Middle frontal gyrus (tissue), 1 donor: ENCODE measurements around the gene RPGR.

Experiments
- DNase-seq: peaks from one replicate; pipeline ENCODE4 v3.0.0-alpha.2; 2015; ENCODE audit warnings: low spot score; ENCODE audit errors: extremely low spot score

RPGR gene

DNA sequence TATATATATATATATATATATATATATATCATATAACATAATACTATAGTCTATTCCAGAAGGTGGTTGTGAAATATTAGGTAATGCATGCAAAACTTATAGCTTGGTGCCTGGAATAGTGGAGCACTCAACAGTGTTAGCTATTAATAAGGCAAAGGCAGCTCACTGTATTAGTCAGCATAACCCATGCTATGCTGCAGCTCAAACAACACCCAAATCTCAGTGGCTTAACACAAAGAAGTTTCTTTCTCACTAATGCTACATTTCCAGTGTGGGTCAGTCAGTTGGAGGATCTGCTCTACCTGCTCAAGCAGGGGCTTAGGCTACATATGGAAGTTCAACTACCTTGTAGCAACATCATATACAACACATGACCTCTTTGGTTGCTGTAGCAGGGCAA lies 5.2 kb upstream of the RPGR start:
- DNase-seq, result no peak

DNA sequence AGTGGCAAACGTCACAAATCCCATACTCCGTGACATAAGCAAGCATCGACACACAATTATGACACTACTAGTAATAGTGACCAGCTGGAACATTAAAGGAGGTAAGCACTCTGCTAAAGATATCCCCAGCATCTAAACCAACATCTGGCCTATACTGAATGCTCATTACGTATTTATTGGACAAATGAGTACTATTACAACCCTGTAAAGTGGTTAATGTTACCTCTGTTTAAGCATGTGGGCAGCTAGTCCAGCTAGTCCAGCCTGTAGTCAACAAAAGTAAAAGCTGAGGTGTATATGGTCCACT lies 419 bp upstream of the RPGR start:
- no peak for DNase-seq

DNA sequence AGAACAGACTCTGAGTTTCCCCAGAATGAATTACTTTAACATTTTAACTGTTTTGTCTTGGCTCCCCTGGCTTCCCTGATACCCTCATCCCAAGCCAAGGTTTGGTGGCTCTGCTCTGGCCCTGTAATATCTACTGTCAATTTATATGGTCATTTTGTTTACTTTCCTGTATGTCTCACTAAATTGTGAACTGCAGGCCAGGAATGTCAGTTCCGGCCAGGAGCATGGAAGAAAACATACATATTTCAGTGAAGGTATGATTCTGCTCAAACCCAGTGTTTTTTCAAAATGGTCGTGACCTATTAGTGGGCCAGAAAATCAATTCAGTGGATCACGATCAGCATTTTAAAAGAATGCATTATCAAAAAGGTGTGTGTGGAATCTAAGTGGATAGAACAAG lies 1.2 kb downstream of the RPGR start:
- no peak for DNase-seq

DNA sequence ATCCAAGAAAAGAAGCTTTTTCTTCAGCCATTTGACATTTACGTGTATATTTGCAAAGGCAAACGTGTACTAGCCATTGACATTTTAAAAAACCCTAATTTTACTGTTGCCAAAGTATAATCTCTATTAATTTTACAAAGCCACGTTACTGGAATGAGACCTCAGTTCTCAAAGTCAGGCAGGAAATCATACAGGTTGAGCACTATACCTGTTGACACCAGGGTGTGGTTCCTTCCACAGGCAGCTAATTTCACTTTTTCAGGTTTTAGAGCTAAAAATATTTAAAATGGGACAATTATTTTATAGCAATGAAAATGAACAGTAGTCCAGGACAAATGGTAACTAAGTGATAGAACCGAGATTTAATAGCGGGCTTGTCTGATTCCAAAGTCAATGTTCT lies 6.5 kb downstream of the RPGR start:
- DNase-seq, result no peak

DNA sequence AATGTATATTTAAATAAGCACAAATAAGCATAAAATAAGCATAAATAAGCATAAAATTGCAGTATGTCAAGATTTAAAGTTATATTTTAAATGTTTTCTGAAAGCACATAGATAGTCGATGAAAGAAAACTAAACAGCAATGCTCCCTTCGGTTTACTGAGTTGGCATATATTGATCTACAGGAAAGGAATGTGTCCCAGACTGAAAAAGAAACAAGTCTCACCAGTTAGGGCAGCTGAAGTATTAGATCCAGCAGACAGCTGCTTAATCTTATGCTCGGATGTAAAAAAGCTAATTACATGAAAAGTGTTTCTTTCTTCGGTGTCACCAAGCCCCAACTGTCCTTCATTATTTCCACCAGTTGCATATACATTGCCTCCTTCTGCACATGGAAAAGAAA lies 8.7 kb downstream of the RPGR start:
- no peak for DNase-seq

DNA sequence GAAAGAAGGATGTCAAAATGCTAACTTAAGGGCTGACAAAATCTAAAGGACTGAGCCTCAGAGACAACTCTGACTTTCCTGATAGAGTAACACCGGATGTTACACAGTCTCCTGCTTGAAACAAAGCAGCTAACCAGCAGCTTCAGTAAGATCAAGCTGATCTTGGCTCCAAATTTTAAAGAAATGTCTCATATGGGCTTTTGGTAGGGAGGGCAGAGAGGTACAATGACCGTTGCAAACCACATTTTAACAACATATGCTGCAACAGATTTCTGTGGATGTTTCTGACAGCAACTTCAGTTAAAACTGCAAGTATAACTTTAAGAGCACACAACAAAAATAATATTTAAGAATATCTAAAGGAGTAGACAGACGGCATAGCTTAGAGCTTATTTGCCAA lies 9.1 kb downstream of the RPGR start:
- no peak for DNase-seq

DNA sequence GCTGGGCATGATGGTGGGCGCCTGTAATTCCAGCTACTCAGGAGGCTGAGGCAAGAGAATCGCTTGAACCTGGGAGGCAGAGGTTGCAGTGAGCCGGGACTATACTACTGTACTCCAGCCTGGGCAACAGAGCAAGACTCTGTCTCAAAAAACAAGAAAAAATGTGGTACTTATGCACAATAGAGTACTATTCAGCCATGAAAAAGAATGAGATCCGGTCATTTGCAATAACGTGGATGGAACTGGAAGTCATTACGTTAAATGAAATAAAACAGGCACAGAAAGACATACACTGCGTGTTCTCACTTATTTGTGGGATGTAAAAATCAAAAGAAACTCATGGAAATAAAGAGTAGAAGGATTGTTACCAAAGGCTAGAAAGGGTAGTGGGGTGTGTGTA lies 12.1 kb downstream of the RPGR start:
- no peak for DNase-seq

DNA sequence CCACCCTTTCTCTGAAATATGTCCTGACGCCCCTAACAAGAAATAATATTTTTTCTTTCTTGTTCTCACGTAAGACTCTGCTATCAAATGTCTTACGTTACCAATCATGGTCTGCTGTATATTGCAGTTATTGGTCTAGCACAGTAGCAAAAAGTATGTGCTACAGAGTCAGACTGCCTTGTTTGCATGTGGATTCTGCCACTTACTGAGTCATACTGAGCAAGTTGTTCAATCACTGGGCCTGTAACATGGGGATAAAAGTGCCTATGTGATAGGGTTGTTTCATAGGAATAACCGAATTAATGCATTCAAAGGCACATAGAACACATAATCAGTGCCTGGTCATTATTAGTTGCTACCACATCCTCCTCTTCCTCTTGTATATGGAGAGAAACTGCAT lies 14.1 kb downstream of the RPGR start:
- no peak for DNase-seq

DNA sequence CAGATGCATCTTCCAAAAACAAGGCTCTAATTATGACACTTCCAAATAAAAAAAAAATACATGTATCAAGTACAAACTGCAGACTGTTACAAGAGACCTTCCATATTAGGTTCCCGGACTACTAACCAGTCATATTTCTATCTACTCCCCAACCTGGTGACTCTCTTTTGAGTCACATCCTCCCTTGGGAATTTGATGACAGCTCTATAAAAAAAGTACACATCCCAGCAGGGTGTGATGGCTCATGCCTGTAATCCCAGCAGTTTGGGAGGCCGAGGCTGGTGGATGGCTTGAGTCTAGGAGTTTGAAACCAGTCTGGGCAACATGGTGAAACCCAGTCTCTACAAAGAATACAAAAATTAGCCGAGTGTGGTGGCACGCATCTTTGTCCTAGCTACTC lies 14.9 kb downstream of the RPGR start:
- no peak for DNase-seq

DNA sequence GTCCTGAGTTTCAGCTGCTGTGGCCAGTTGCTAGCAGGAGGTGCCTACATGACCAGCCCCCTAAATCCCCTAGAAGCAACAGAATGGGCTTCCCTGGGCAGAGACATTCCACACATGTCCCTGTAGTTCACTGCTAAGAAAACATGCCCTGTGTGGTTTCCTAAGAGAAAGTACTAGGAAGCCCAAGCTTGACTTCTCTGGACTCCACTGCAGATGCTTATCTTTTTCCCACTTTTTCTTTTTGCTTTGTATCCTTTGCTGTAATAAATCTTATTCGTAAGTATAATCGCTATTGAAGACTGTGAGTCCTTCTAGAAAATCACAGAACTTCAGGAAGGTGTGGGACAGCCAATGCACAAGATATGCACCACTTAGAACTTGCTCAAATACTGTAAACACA lies 15.6 kb downstream of the RPGR start:
- DNase-seq, result no peak

DNA sequence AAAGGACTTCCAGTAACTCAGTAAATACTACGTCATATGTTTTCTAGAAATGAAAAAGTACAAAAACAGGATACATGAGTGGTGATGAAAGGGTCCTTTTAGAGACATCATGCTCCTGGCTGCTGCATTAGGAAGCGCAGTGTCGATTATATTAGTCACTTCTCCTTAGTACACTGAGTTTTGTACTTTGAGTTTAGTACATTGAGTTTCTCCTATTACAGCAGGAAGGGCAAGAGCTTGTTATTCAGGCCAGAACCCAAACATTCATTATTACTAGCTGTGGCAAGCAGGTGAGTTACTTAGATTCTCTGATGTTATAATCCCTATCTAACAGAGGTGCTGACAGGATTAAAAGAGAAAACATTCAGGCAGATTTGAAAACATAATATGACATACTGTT lies 21.3 kb downstream of the RPGR start:
- no peak for DNase-seq

DNA sequence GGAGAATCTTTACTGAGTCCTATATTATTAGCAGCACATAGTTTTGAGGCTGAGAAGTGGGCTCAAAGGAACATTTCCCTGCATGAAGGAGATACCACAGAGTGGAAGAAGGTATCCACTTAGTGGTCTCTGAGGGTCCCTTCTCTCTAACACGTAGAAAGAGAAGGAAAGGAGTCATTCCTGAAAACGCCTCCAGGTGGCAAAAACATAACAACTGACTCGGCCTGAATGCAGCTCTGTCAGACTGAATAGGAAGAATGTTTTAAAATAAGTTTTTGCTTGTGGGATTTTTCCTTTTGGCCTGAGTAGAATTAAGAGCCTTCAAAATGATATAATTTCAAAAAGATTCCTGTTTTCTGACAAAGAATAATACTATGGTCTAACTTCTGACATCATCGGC lies 23.3 kb downstream of the RPGR start:
- no peak for DNase-seq

DNA sequence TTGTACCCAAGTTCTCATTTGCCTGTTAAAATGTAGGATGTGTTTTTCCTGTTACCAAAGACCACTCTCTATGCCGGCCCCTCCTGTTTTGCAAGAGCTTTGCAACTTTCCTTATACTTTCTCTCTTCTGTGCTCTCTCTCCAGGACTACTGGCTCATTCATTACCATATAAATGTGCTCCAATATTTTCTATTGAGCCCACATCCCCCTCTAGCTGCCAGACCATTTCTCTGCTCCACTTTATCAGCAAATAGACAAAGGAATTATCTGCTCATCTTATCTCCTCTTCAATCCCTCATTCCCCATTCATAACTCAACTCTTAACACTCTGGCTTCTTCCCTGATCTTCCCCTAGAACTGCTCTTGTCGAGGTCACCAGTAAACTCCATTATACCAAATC lies 33.6 kb downstream of the RPGR start:
- DNase-seq, result no peak

DNA sequence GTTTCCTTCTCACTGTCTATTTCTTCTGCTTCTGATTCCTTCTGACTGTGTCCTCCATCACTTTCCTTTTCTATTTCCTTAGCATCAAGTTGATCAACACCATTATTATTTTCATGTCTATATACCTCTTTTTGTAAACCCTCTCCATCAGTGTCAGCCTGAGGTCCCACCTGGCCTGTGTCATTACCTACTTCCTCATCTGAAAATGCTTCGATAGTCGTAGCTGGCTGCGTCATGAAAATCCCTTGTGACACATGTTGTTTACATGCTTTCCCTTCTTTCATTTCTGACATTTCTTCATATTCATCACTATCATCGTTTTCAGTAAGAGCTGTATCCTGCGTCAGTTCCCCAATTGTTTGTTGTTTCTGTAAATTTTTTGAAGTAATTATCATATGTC lies 39.6 kb downstream of the RPGR start:
- DNase-seq, result no peak

DNA sequence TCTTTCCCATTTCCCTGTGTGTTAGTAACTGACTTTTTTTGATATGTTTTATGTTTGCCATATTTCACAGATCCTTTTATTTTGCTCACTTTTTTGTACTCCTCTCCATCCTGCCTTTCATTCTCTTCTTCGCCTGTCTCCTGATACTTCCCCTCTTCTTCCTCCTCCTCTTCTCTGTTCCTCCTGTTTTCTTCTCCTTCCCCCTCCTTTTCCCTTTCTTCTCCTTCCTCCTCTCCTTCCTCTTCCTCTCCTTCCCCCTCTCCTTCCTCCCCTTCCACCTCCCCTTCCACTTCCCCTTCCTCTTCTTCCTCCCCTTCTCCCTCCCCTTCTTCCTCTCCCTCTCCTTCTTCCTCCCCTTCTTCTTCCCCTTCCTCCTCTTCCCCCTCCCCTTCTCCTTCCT lies 41.7 kb downstream of the RPGR start:
- DNase-seq, result no peak

DNA sequence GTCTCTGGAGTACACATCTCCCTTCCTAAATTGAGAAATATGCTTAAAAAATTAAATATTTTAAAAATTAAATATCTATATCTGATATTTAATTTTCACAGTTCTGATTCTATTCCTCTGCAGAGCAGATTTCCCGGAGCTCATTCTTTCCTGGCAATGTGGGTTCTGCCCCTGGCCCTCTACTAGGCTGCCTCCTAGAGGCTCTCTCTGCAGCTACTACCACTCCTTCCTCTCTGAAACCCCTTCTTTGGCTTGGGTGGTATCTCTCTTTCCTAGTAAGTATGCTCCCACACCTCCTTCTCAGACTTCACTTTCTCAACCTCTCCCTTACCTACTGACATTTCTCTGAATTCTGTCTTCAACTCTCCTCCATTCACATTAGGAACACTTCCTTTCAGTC lies 45.3 kb downstream of the RPGR start:
- DNase-seq, result no peak

DNA sequence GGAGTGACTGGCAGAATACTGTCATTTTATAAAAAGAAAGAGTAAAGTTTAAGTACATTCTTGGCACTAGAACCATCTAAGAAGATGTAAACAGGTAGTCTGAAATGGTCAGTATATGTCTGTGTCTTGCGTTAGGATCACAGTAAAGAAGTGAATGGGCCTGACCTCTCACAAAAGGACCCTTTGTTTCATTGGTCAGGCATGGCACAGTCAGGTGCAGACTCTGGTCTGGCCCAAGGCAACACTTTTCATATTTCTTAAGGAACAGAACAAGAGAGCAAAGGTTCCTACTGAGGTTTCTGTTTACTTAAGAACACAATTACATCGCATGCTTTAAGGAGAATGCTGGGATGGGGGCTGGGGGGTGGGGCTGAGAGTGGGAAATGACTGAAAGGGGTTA lies 48.1 kb downstream of the RPGR start:
- DNase-seq, result no peak

DNA sequence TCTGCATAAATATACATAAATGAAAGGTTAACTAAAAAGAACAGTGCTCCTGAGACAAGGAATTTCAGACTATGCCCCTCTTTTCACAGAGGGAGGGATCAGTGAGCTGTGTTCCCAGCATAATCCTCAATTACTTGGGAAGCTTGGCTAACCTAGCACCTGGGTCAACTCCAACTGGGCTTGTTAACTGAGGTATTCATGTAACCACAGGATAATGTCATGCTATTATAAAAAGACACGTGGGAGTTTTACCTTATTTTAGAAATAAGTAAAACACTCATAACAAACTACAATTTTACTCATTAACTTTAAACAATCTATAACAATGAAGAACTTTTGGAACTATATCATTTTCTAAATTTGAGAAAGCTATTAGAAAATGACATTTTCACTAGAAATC lies 48.6 kb downstream of the RPGR start:
- DNase-seq, result no peak

DNA sequence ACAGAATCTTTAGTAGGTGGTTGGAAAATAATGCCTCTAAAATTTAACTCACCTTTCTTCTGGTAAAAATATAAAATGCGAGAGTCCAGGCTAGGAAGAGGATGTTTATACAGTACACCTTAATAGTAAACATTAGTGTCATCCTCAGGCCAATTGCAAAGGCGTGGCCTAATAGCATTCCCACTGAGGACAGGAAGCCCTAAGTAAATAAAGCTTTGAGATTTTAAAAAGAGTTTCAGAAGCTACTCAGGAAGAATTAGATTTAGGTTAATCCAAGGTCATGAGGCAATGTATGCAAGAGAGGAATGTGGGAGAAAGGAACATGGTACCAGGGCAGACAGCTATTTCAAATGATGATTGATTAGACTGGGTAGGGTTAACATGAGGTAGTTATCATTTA lies 49.5 kb downstream of the RPGR start:
- DNase-seq, result no peak

DNA sequence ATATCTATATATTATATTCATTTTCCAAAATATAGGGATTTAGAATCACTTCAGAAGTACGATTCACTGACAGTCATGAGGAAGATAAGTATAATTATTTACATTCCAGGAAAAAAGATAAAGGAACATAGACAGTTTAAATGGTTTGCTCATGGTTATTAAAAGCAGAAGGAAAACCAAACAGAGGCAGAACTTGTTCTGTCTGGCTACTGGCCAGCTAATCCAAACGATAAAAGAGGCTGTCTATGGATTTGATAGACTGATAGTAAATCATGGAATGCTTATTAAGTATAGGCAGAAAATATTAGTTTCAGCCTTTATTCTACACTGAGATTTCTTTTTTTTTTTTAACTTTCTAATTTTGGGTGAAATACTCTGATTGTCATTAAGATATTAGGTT lies 50.2 kb downstream of the RPGR start:
- DNase-seq, result no peak

DNA sequence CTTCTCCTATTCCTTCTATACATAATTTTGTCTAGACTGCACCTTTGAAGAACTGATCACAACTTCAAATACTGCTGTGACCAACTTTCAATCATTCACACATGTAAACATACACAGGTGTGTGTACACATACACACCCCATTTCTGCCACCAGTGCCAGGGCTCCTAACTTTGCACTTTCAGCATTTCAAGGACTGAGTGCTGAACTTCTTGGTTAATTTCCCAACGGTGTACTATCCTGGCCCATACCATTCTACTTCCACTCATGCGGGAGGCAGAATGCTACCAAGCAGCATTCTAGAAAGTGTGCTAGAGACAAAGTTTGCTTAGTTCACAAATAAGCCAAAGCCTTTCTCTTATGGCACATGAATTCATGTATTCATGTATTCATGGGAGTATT lies 51.2 kb downstream of the RPGR start:
- no peak for DNase-seq

DNA sequence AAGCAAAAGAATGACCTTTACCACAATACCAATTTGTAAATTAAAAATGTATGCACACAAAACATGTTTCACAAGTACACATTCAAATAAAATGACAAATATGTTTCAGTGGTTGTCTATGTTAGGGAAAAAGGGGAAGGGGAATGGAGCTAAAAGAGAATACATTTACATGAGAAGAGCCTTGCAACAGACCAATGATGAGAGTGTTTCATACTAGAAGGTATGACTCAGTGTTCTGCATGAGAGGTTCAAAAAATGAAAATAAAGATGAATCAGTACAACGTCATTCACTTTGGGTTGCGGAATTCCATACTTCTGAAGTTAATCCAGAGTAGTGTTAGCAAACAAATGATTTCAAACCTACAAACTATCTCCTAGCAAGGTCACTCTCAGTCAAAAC lies 51.7 kb downstream of the RPGR start:
- no peak for DNase-seq

DNA sequence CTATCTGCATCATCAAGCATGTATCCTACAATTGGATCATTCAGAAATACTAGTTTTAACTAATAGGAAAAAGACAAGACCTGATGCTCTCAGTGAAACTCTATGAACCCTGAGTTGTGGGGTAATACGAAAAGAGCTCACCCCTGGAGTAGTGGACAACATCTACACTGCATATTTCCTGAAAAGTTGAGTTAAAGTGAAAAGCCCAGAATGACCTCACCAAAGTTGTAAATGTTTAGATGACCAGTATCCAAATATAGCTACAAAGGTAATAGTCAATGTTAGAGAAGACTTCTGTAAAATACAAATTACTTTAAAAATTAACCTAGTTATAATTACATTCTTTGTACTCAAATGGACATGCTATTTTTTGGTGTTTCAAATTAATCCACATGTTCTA lies 53.9 kb downstream of the RPGR start:
- no peak for DNase-seq

DNA sequence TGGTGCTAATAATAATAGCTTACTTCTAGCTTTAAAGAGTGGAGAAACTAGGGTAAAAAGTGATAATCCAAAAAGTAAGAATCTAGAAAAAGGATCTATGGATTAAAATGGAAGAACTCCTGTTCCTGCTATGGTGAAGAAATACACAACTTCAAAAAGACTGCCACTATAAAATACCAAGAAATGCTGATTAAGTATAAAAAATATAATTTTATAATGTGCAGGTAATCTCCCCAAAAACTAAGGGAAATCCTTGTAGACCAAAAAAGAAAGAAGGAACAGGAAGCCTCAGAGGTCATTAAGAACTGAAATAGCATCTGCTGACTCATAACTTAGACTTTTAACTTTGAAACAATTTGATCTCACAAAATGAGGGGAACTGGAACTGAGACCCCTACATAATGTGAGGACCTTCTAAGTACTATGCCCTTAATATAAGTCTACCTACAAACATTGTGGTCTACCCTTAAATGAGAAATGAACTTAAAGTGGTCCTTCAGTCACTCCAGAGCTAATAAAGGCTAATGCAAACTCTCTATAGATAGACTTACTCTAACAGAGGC lies 56.1 kb downstream of the RPGR start:
- no peak for DNase-seq

DNA sequence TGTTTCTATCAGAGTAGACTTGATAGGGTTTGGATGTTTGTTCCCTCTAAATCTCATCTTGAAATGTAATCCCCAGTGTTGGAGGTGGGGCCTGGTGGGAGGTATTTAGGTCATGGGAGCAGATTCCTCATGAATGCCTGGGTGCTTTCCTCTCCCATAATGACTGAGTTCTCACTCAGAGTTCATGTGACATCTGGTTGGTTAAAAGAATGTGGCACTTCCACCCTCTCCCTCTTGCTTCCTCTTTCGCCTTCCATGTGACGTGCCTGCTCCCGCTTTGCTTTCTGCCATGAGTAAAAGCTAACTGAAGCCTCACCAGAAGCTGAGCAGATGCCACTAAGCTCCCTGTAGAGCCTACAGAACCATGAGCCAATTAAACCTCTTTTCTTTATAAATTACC lies 59.3 kb downstream of the RPGR start:
- DNase-seq, result no peak
